DOHH2 (cell line): ENCODE measurements around the gene UBN1.

ENCODE experiments used
- CTCF ChIP-seq: fragments of 200-600 bp; sonication (generic); IDR thresholded peaks from one replicate; pipeline ENCODE4 v1.5.1; 2014; ENCODE audit warnings: antibody characterized with exemption, mild to moderate bottlenecking, low read depth, low read length; ENCODE audit not compliant: poor library complexity, severe bottlenecking
- EZH2phosphoT487 ChIP-seq: fragments of 200-600 bp; sonication (generic); IDR thresholded peaks from 2 replicates; pipeline ENCODE4 v1.6.1; 2017; ENCODE audit warnings: borderline replicate concordance, mild to moderate bottlenecking, antibody characterized with exemption, low read length, moderate library complexity, mixed read lengths

DNA sequence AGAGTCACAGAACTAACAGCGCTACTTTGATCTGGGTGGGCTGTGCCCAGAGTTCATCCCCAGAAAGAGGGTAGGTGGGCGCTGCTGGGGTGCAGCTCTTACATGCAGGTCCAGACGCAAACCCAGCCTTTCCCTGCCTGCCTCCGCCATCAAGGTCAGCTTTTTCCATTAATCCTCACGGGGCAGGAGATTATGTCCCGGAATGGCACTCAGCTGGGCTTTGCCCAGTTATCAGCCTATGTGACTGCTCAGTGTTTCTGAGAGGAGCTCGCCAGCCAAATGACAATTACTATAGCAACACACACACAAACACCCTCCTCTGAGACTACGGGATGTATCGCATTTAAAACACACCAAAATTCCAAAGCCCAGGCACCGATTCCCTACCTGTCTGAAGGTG, 20.3 kb upstream of the UBN1 start:
- no peak for TF ChIP-seq CTCF
- TF ChIP-seq EZH2phosphoT487: no peak
